ENCODE results near the gene PNLIPRP3. TPM values are rescaled to one million over a fixed set of nuclear protein-coding genes. Genes with fewer than 3 reads are reported as not detected.

PNLIPRP3 gene
- total and polyA plus RNA-seq, 5 donors from 2014 or later, result not detected

GRCh38 chr10:116487522-116488430, 60.1 kb downstream of the PNLIPRP3 start:
- no peak overlapping the region for H3K4me3 Mint-ChIP-seq
- DNase-seq (no peak), ATAC-seq (ENCODE audit: low read depth in 2 of 2) (no peak)
- H3K4me1 Mint-ChIP-seq, result no peaks in the 10 kb centered on the region
- Histone ChIP-seq H3K4me1 (ENCODE audit: control insufficient read depth, insufficient read depth, low read length, poor library complexity, severe bottlenecking) (no peaks in the 10 kb centered on the region), H3K27me3 (ENCODE audit: control insufficient read depth, insufficient read depth, low read length) (no peaks in the 10 kb centered on the region), H3K9me3 (ENCODE audit: control insufficient read depth in 2 of 2, low read length in 2 of 2) (no peaks in the 10 kb centered on the region), H3K27ac (ENCODE audit: insufficient read depth, low read length, poor library complexity, severe bottlenecking) (no peak overlapping the region), H3K4me3 (ENCODE audit: low read depth, low read length) (no peak overlapping the region), H3K36me3 (ENCODE audit: control insufficient read depth, insufficient read depth, low read length) (no peaks in the 10 kb centered on the region)
- H3K27ac Mint-ChIP-seq, result no peak overlapping the region
- H3K27me3 Mint-ChIP-seq, result no peaks in the 10 kb centered on the region
- H3K9me3 Mint-ChIP-seq, result peaks cover 0 to 6% (median 0%) of the 10 kb centered on the region in 7 donors
- H3K36me3 Mint-ChIP-seq, result no peaks in the 10 kb centered on the region

- Mint-ChIP-seq H3K4me3 (no peak overlapping the region), H3K9me3 (peaks cover 0 to 6% (median 0%) of the 10 kb centered on the region in 7 donors), H3K4me1 (no peaks in the 10 kb centered on the region), H3K27me3 (no peaks in the 10 kb centered on the region), H3K36me3 (no peaks in the 10 kb centered on the region), H3K27ac (no peak overlapping the region)
- H3K27ac ChIP-seq (ENCODE audit: insufficient read depth, low read length, poor library complexity, severe bottlenecking), result no peak overlapping the region
- no peaks in the 10 kb centered on the region for H3K27me3 ChIP-seq (ENCODE audit: control insufficient read depth, insufficient read depth, low read length)
- H3K4me1 ChIP-seq (ENCODE audit: control insufficient read depth, insufficient read depth, low read length, poor library complexity, severe bottlenecking), result no peaks in the 10 kb centered on the region
- H3K36me3 ChIP-seq (ENCODE audit: control insufficient read depth, insufficient read depth, low read length), result no peaks in the 10 kb centered on the region
- DNase-seq (no peak), ATAC-seq (ENCODE audit: low read depth in 2 of 2) (no peak)
- no peak overlapping the region for H3K4me3 ChIP-seq (ENCODE audit: low read depth, low read length)
- H3K9me3 ChIP-seq (ENCODE audit: control insufficient read depth in 2 of 2, low read length in 2 of 2), result no peaks in the 10 kb centered on the region
Measured at GRCh38 chr10:116489460-116489859, 61.8 kb downstream of the PNLIPRP3 start.

GRCh38 chr10:116490028-116490662, 62.5 kb downstream of the PNLIPRP3 start:
- Histone ChIP-seq H3K27ac (ENCODE audit: insufficient read depth, low read length, poor library complexity, severe bottlenecking) (no peak overlapping the region), H3K9me3 (ENCODE audit: control insufficient read depth in 2 of 2, low read length in 2 of 2) (no peaks in the 10 kb centered on the region), H3K36me3 (ENCODE audit: control insufficient read depth, insufficient read depth, low read length) (no peaks in the 10 kb centered on the region), H3K27me3 (ENCODE audit: control insufficient read depth, insufficient read depth, low read length) (no peaks in the 10 kb centered on the region), H3K4me3 (ENCODE audit: low read depth, low read length) (no peak overlapping the region), H3K4me1 (ENCODE audit: control insufficient read depth, insufficient read depth, low read length, poor library complexity, severe bottlenecking) (no peaks in the 10 kb centered on the region)
- H3K27me3 Mint-ChIP-seq, result no peaks in the 10 kb centered on the region
- H3K36me3 Mint-ChIP-seq, result no peaks in the 10 kb centered on the region
- H3K4me1 Mint-ChIP-seq, result no peaks in the 10 kb centered on the region
- H3K4me3 Mint-ChIP-seq, result no peak overlapping the region
- H3K9me3 Mint-ChIP-seq, result peaks cover 0 to 6% (median 0%) of the 10 kb centered on the region in 7 donors
- no peak overlapping the region for H3K27ac Mint-ChIP-seq
- DNase-seq (peak in 1 of 3 donors; percentile 15), ATAC-seq (ENCODE audit: low read depth in 2 of 2) (no peak)

GRCh38 chr10:116504786-116505185, 77.1 kb downstream of the PNLIPRP3 start:
- Mint-ChIP-seq H3K27ac (no peak overlapping the region), H3K9me3 (peaks cover 0 to 5% (median 3%) of the 10 kb centered on the region in 7 donors), H3K4me1 (no peaks in the 10 kb centered on the region), H3K27me3 (no peaks in the 10 kb centered on the region), H3K36me3 (no peaks in the 10 kb centered on the region), H3K4me3 (no peak overlapping the region)
- H3K4me3 ChIP-seq (ENCODE audit: low read depth, low read length), result no peak overlapping the region
- H3K27me3 ChIP-seq (ENCODE audit: control insufficient read depth, insufficient read depth, low read length), result no peaks in the 10 kb centered on the region
- no peak overlapping the region for H3K27ac ChIP-seq (ENCODE audit: insufficient read depth, low read length, poor library complexity, severe bottlenecking)
- no peaks in the 10 kb centered on the region for H3K36me3 ChIP-seq (ENCODE audit: control insufficient read depth, insufficient read depth, low read length)
- no peaks in the 10 kb centered on the region for H3K4me1 ChIP-seq (ENCODE audit: control insufficient read depth, insufficient read depth, low read length, poor library complexity, severe bottlenecking)
- ATAC-seq (ENCODE audit: low read depth in 2 of 2) (no peak), DNase-seq (no peak)
- H3K9me3 ChIP-seq (ENCODE audit: control insufficient read depth in 2 of 2, low read length in 2 of 2), result no peaks in the 10 kb centered on the region

GRCh38 chr10:116510565-116510964, 82.9 kb downstream of the PNLIPRP3 start:
- ATAC-seq (ENCODE audit: low read depth in 2 of 2), result no peak
- H3K9me3 ChIP-seq (ENCODE audit: control insufficient read depth in 2 of 2, low read length in 2 of 2), result no peaks in the 10 kb centered on the region
- no peak overlapping the region for H3K27ac ChIP-seq (ENCODE audit: insufficient read depth, low read length, poor library complexity, severe bottlenecking)
- H3K4me1 ChIP-seq (ENCODE audit: control insufficient read depth, insufficient read depth, low read length, poor library complexity, severe bottlenecking), result no peaks in the 10 kb centered on the region
- Mint-ChIP-seq H3K9me3 (peaks cover 0 to 3% (median 0%) of the 10 kb centered on the region in 7 donors), H3K4me1 (no peaks in the 10 kb centered on the region), H3K4me3 (no peak overlapping the region), H3K27me3 (no peaks in the 10 kb centered on the region), H3K36me3 (no peaks in the 10 kb centered on the region), H3K27ac (no peak overlapping the region)
- H3K27me3 ChIP-seq (ENCODE audit: control insufficient read depth, insufficient read depth, low read length), result no peaks in the 10 kb centered on the region
- no peak for DNase-seq
- no peak overlapping the region for H3K4me3 ChIP-seq (ENCODE audit: low read depth, low read length)
- no peaks in the 10 kb centered on the region for H3K36me3 ChIP-seq (ENCODE audit: control insufficient read depth, insufficient read depth, low read length)

GRCh38 chr10:116511365-116511764, 83.7 kb downstream of the PNLIPRP3 start:
- ATAC-seq (ENCODE audit: low read depth in 2 of 2) (no peak), DNase-seq (no peak)
- Histone ChIP-seq H3K36me3 (ENCODE audit: control insufficient read depth, insufficient read depth, low read length) (no peaks in the 10 kb centered on the region), H3K27ac (ENCODE audit: insufficient read depth, low read length, poor library complexity, severe bottlenecking) (no peak overlapping the region), H3K9me3 (ENCODE audit: control insufficient read depth in 2 of 2, low read length in 2 of 2) (no peaks in the 10 kb centered on the region), H3K4me3 (ENCODE audit: low read depth, low read length) (no peak overlapping the region), H3K4me1 (ENCODE audit: control insufficient read depth, insufficient read depth, low read length, poor library complexity, severe bottlenecking) (no peaks in the 10 kb centered on the region), H3K27me3 (ENCODE audit: control insufficient read depth, insufficient read depth, low read length) (no peaks in the 10 kb centered on the region)
- no peaks in the 10 kb centered on the region for H3K4me1 Mint-ChIP-seq
- peaks cover 0 to 3% (median 0%) of the 10 kb centered on the region in 7 donors for H3K9me3 Mint-ChIP-seq
- H3K36me3 Mint-ChIP-seq, result no peaks in the 10 kb centered on the region
- H3K27ac Mint-ChIP-seq, result no peak overlapping the region
- H3K4me3 Mint-ChIP-seq, result no peak overlapping the region
- no peaks in the 10 kb centered on the region for H3K27me3 Mint-ChIP-seq

- ATAC-seq (ENCODE audit: low read depth in 2 of 2), result no peak
- Mint-ChIP-seq H3K9me3 (no peaks in the 10 kb centered on the region), H3K27ac (no peak overlapping the region), H3K4me1 (no peaks in the 10 kb centered on the region), H3K27me3 (peaks cover 5% of the 10 kb centered on the region), H3K36me3 (no peaks in the 10 kb centered on the region), H3K4me3 (no peak overlapping the region)
- Histone ChIP-seq H3K27me3 (ENCODE audit: control insufficient read depth, insufficient read depth, low read length) (no peaks in the 10 kb centered on the region), H3K4me1 (ENCODE audit: control insufficient read depth, insufficient read depth, low read length, poor library complexity, severe bottlenecking) (no peaks in the 10 kb centered on the region), H3K27ac (ENCODE audit: insufficient read depth, low read length, poor library complexity, severe bottlenecking) (no peak overlapping the region), H3K9me3 (ENCODE audit: control insufficient read depth in 2 of 2, low read length in 2 of 2) (no peaks in the 10 kb centered on the region), H3K36me3 (ENCODE audit: control insufficient read depth, insufficient read depth, low read length) (no peaks in the 10 kb centered on the region), H3K4me3 (ENCODE audit: low read depth, low read length) (no peak overlapping the region)
- peak in 2 of 3 donors; percentile 6 to 43 for DNase-seq
Measured at GRCh38 chr10:116521424-116522290, 94.0 kb downstream of the PNLIPRP3 start.
